ENCODE measurements around the gene URB2. TPM values are rescaled to one million over a fixed set of nuclear protein-coding genes. Genes with fewer than 3 reads are reported as not detected.

The URB2 gene
- total and polyA plus RNA-seq, 2 of the 13 experiments (the other 11 are each of a cell fraction or from before 2014, with no cell fraction given) = 4.0 to 17.6 TPM

DNA sequence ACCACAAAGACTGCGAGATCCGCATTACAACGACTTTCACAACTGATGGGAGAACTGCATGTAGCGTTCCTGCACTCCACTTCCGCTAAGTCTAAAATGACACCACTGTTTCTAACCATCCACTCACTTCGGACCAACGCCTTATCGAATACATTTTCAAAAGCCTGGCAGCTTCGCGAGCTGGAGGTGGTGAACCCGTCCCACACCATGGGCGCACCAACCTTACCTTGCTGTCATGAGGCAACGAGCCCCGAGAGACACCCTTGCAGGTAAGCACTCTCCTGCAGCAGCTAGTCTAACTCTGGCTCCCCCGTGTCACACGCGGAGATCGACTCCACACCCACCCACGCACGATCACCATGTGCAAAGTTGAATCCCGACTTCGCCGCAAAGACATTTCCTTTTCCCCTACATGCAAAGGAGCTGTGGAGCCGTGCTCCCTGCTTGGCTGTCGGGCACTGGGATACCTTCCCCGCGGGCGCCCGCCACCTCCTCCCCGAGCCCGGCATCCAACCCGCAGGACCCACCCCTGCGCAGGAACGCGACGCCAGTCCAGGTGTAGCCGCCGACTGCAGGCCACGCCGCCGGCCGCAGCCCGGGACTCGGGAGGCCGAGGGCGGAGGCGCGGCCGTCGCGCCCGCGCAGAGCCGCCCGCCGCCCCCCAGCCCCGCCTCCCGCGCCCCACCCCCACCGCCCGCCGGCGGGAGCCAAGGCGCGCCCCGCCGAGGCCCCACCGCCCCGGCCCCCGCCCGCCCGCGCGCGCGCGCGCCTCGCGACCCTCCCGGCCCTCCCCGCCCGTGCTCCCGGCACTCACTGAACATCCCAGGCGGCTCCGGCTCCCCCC, 754 bp upstream of the URB2 start:
- ChIA-PET CTCF (ENCODE audit: low intra/inter-chr PET ratio, low total read pairs) (no interaction called here), POLR2A (interaction anchor here (5.0 kb wide), 1 partner anchor 67 kb away, joined by 34 read pairs; the partner anchor contains the start of gene ABCB10)
- Histone ChIP-seq H3K79me2 (ENCODE audit: insufficient read depth, low read length) (peaks cover 85% of the 10 kb centered on the region), H3K4me1 (ENCODE audit: insufficient read depth, low read length) (peaks cover 31% of the 10 kb centered on the region), H3K4me3 (replicated peaks in 1 of 3; ENCODE audit: insufficient read depth in 1 of 3, low read depth in 2 of 3, low read length in 3 of 3) (peak overlapping the region; percentile 78 to 92 (median 86)), H4K20me1 (ENCODE audit: insufficient read depth, low read length) (no peaks in the 10 kb centered on the region; the same call in 1 of the 2 replicates), H3K27ac (ENCODE audit: extremely low read length, insufficient read depth, low read length) (peak overlapping the region; percentile 69), H3K36me3 (replicated peaks in 1 of 2; ENCODE audit: control insufficient read depth in 1 of 2, insufficient read depth in 2 of 2, low read length in 2 of 2) (peaks cover 0 to 11% of the 10 kb centered on the region in 2 experiments; a peak in 3 of 5 replicates), H3K27me3 (ENCODE audit: control insufficient read depth in 1 of 2, insufficient read depth in 2 of 2, low read length in 2 of 2) (no peaks in the 10 kb centered on the region; a peak in 1 of 5 replicates), H3K9me3 (ENCODE audit: low read length) (no peaks in the 10 kb centered on the region), H3K4me2 (ENCODE audit: low read depth, low read length) (peak overlapping the region; percentile 91), H3K9ac (ENCODE audit: insufficient read depth, low read depth, low read length) (peak overlapping the region; percentile 74), H2AFZ (ENCODE audit: low read length) (no peak overlapping the region)
- in situ Hi-C loops (cut with HindIII; ENCODE audit: extremely low pct_ligation_motif_present, low pct_unique_long_range_greater_than_20kb) = loop anchor here (5.0 kb wide), 1 partner anchor 63 kb away; no protein-coding TSS in a partner anchor
- peak; percentile 70 for FAIRE-seq
- TSS peak; percentile 52 for BruUV-seq (replicated peaks)
- DNase-seq (ENCODE audit: low spot score) = peak; percentile 31
- under 1% methylated on average over 30 of the region's 86 CpGs for WGBS (ENCODE audit: low lambda C conversion rate)
- intact Hi-C loops (cut with micrococcal nuclease; ENCODE audit: unreplicated experiment) = no loop called here
- ATAC-seq = peak; percentile 50
- no peak for TF ChIP-seq TCF12 (IDR thresholded peaks at IDR 0.05)
- TF ChIP-seq TCF12 (CRISPR knock-in tag; IDR thresholded peaks at IDR 0.05) = no peak
- TF ChIP-seq ZFY (CRISPR knock-in tag; IDR thresholded peaks at IDR 0.05) = no peak
- TF ChIP-seq, protein P1, sequence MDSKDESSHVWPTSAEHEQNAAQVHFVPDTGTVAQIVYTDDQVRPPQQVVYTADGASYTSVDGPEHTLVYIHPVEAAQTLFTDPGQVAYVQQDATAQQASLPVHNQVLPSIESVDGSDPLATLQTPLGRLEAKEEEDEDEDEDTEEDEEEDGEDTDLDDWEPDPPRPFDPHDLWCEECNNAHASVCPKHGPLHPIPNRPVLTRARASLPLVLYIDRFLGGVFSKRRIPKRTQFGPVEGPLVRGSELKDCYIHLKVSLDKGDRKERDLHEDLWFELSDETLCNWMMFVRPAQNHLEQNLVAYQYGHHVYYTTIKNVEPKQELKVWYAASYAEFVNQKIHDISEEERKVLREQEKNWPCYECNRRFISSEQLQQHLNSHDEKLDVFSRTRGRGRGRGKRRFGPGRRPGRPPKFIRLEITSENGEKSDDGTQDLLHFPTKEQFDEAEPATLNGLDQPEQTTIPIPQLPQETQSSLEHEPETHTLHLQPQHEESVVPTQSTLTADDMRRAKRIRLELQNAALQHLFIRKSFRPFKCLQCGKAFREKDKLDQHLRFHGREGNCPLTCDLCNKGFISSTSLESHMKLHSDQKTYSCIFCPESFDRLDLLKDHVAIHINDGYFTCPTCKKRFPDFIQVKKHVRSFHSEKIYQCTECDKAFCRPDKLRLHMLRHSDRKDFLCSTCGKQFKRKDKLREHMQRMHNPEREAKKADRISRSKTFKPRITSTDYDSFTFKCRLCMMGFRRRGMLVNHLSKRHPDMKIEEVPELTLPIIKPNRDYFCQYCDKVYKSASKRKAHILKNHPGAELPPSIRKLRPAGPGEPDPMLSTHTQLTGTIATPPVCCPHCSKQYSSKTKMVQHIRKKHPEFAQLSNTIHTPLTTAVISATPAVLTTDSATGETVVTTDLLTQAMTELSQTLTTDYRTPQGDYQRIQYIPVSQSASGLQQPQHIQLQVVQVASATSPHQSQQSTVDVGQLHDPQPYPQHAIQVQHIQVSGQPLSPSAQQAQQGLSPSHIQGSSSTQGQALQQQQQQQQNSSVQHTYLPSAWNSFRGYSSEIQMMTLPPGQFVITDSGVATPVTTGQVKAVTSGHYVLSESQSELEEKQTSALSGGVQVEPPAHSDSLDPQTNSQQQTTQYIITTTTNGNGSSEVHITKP (CRISPR knock-in tag; IDR thresholded peaks at IDR 0.05; ENCODE audit: low read depth) = no peak
- no peak for TF ChIP-seq ZNF343 (CRISPR knock-in tag; IDR thresholded peaks at IDR 0.05)
- TF ChIP-seq NFIB (CRISPR knock-in tag; IDR thresholded peaks at IDR 0.05; ENCODE audit: borderline replicate concordance) = no peak
- TF ChIP-seq NFE2L2 (IDR thresholded peaks at IDR 0.05; ENCODE audit: low read length) = no peak
- TF ChIP-seq POLR2AphosphoS5 (IDR thresholded peaks at IDR 0.05; ENCODE audit: low read depth, low read length) = no peak
- no peak for TF ChIP-seq ISL2 (CRISPR knock-in tag; IDR thresholded peaks at IDR 0.05)
- TF ChIP-seq KAT2B (IDR thresholded peaks at IDR 0.05; ENCODE audit: borderline replicate concordance, low read depth, low read length) = no peak
- TF ChIP-seq NCOA1 (CRISPR knock-in tag; IDR thresholded peaks at IDR 0.05) = no peak
- no peak for TF ChIP-seq ZNF296 (CRISPR knock-in tag; conservative IDR thresholded peaks at IDR 0.05)
- no peak for TF ChIP-seq ZMYM4 (CRISPR knock-in tag; IDR thresholded peaks at IDR 0.05)
- TF ChIP-seq ZNF382 (CRISPR knock-in tag; IDR thresholded peaks at IDR 0.05; ENCODE audit: borderline replicate concordance) = no peak
- TF ChIP-seq ZNF124 (CRISPR knock-in tag; IDR thresholded peaks at IDR 0.05) = 0 out of 2 replicates have a peak, but pooled peaks have one; percentile 60
- TF ChIP-seq, protein P2, sequence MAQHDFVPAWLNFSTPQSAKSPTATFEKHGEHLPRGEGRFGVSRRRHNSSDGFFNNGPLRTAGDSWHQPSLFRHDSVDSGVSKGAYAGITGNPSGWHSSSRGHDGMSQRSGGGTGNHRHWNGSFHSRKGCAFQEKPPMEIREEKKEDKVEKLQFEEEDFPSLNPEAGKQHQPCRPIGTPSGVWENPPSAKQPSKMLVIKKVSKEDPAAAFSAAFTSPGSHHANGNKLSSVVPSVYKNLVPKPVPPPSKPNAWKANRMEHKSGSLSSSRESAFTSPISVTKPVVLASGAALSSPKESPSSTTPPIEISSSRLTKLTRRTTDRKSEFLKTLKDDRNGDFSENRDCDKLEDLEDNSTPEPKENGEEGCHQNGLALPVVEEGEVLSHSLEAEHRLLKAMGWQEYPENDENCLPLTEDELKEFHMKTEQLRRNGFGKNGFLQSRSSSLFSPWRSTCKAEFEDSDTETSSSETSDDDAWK (CRISPR knock-in tag; IDR thresholded peaks at IDR 0.05) = no peak
- TF ChIP-seq JDP2 (CRISPR knock-in tag; IDR thresholded peaks at IDR 0.05; ENCODE audit: borderline replicate concordance) = no peak
- TF ChIP-seq ETV5 (CRISPR knock-in tag; IDR thresholded peaks at IDR 0.05; ENCODE audit: borderline replicate concordance) = no peak
- TF ChIP-seq NFE2L1 (CRISPR knock-in tag; IDR thresholded peaks at IDR 0.05; ENCODE audit: borderline replicate concordance) = no peak
- no peak for TF ChIP-seq ARNTL (CRISPR knock-in tag; IDR thresholded peaks at IDR 0.05)
- TF ChIP-seq RBFOX2 (IDR thresholded peaks at IDR 0.05; ENCODE audit: low read depth, low read length) = no peak
